H1 (cell line): ENCODE data around the gene WDR59. TPM values are rescaled to one million over a fixed set of nuclear protein-coding genes. Genes with fewer than 3 reads are reported as not detected.

Experiments
- CTCF ChIA-PET: fragments of 300-600 bp; sonication (Branson Sonifier 250); formaldehyde crosslinking; loops from one replicate; lab custom pipeline; 2021; ENCODE audit not compliant: partially characterized antibody; lab: Charles Lee
- POLR2A ChIA-PET: fragments of 300-600 bp; sonication (Branson Sonifier 250); formaldehyde crosslinking; loops from one replicate; lab custom pipeline; 2021; ENCODE audit warnings: inconsistent platforms; ENCODE audit not compliant: partially characterized antibody; lab: Charles Lee
- DNase-seq, 2 experiments: peaks; one replicate each; pipeline versions ENCODE4 v3.0.0 to v3.0.0-alpha.2; 2010 to 2022; ENCODE audit warnings: low spot score in 2 of 2, low read depth in 1 of 2, mixed read lengths in 1 of 2
- FAIRE-seq: peaks from 2 replicates; lab custom pipeline; 2011; peaks lifted over from hg19 to GRCh38; lab: Jason Lieb, UNC
- H2AFZ ChIP-seq: 2 replicates; pipeline ENCODE4 v1.8.1; 2012; ENCODE audit warnings: low read length, inconsistent platforms
- H2AK5ac ChIP-seq: 2 replicates; pipeline ENCODE4 v1.6.1; 2013; ENCODE audit warnings: low read depth, low read length
- H2BK120ac ChIP-seq: replicated peaks from 2 replicates; pipeline ENCODE3; 2013; ENCODE audit warnings: low read depth, low read length, inconsistent platforms
- H2BK12ac ChIP-seq: 2 replicates; pipeline ENCODE4 v1.6.1; 2013; ENCODE audit warnings: low read depth, low read length
- H2BK15ac ChIP-seq: 2 replicates; pipeline ENCODE4 v1.6.1; 2013; ENCODE audit warnings: low read length
- H2BK20ac ChIP-seq: 2 replicates; pipeline ENCODE4 v1.6.1; 2013; ENCODE audit warnings: low read length
- H2BK5ac ChIP-seq: 2 replicates; pipeline ENCODE4 v1.6.1; 2013; ENCODE audit warnings: low read depth, low read length
- H3K14ac ChIP-seq: 2 replicates; pipeline ENCODE4 v1.6.1; 2013; ENCODE audit warnings: inconsistent platforms; ENCODE audit not compliant: insufficient read length
- H3K18ac ChIP-seq: 2 replicates; pipeline ENCODE4 v1.6.1; 2013; ENCODE audit warnings: low read length; ENCODE audit errors: extremely low read depth
- H3K23ac ChIP-seq: 2 replicates; pipeline ENCODE4 v1.6.1; 2013; ENCODE audit warnings: inconsistent platforms; ENCODE audit not compliant: insufficient read length
- H3K23me2 ChIP-seq: 2 replicates; pipeline ENCODE4 v1.6.1; 2013; ENCODE audit warnings: low read depth, low read length
- H3K27ac ChIP-seq: 2 replicates; pipeline ENCODE4 v1.6.1; 2011; ENCODE audit warnings: low read depth, low read length, inconsistent platforms
- H3K27me3 ChIP-seq, 4 experiments: replicated peaks in 1 of 4; 1 replicate in 1 of 4; 2 replicates in 3 of 4; pipeline versions ENCODE4 v1.6.1 to v1.8.1; 2011 to 2013; ENCODE audit warnings: low read length in 3 of 4, mild to moderate bottlenecking in 3 of 4, inconsistent platforms in 2 of 4, mixed read lengths in 2 of 4, moderate library complexity in 1 of 4; ENCODE audit not compliant: control insufficient read depth in 3 of 4, insufficient read depth in 3 of 4; ENCODE audit errors: extremely low read depth in 1 of 4
- H3K36me3 ChIP-seq, 4 experiments: 2 replicates each; pipeline versions ENCODE4 v1.6.1 to v1.8.1; 2011 to 2013; ENCODE audit warnings: mild to moderate bottlenecking in 4 of 4, low read length in 3 of 4, moderate library complexity in 2 of 4, control low read depth in 1 of 4, inconsistent platforms in 1 of 4; ENCODE audit not compliant: insufficient read depth in 4 of 4, control insufficient read depth in 2 of 4
- H3K4ac ChIP-seq: replicated peaks from 2 replicates; pipeline ENCODE3; 2013; ENCODE audit warnings: low read length, low read depth, mixed read lengths, inconsistent platforms; ENCODE audit not compliant: insufficient read length
- H3K4me1 ChIP-seq, 4 experiments: replicated peaks in 1 of 4; 1 replicate in 1 of 4; 2 replicates in 3 of 4; pipeline versions ENCODE4 v1.6.1 to v1.8.1; 2011 to 2013; ENCODE audit warnings: low read length in 3 of 4, inconsistent platforms in 2 of 4, mixed read lengths in 1 of 4; ENCODE audit not compliant: insufficient read depth in 4 of 4, control insufficient read depth in 3 of 4
- H3K4me2 ChIP-seq, 2 experiments: 2 replicates each; pipeline versions ENCODE4 v1.6.1 to v1.8.1; 2011 to 2013; ENCODE audit warnings: low read depth in 2 of 2, low read length in 2 of 2, control low read depth in 1 of 2, inconsistent platforms in 1 of 2, mild to moderate bottlenecking in 1 of 2; ENCODE audit not compliant: insufficient read depth in 1 of 2
- H3K4me3 ChIP-seq, 4 experiments: fragments of 200-600, 300-600 bp in 1 of 4; sonication (generic), shearing (Covaris generic), sonication (Bioruptor Twin) in 1 of 4; 2 replicates each; pipeline versions ENCODE4 v1.5.1 to v1.8.1; 2011 to 2016; ENCODE audit warnings: low read length in 4 of 4, low read depth in 3 of 4, control low read depth in 2 of 4, inconsistent platforms in 2 of 4, mild to moderate bottlenecking in 2 of 4, mixed read lengths in 1 of 4, moderate library complexity in 1 of 4; ENCODE audit not compliant: insufficient read depth in 2 of 4; ENCODE audit errors: extremely low read depth in 1 of 4
- H3K56ac ChIP-seq: replicated peaks from 2 replicates; pipeline ENCODE3; 2013; ENCODE audit warnings: low read depth, mild to moderate bottlenecking, mixed read lengths, low read length, inconsistent platforms; ENCODE audit not compliant: insufficient read length
- H3K79me1 ChIP-seq: 2 replicates; pipeline ENCODE4 v1.6.1; 2013; ENCODE audit warnings: low read depth, low read length, control low read depth
- H3K79me2 ChIP-seq, 2 experiments: 2 replicates each; pipeline versions ENCODE4 v1.6.1 to v1.8.1; 2012 to 2013; ENCODE audit warnings: low read length in 2 of 2, mild to moderate bottlenecking in 2 of 2, inconsistent platforms in 1 of 2; ENCODE audit not compliant: insufficient read depth in 2 of 2, control insufficient read depth in 1 of 2
- H3K9ac ChIP-seq, 4 experiments: replicated peaks in 1 of 4; 1 replicate in 1 of 4; 2 replicates in 3 of 4; pipeline versions ENCODE4 v1.6.1 to v1.8.1; 2011 to 2013; ENCODE audit warnings: low read depth in 3 of 4, low read length in 3 of 4, control low read depth in 2 of 4, mild to moderate bottlenecking in 2 of 4, moderate library complexity in 2 of 4, inconsistent platforms in 1 of 4; ENCODE audit errors: extremely low read depth in 1 of 4
- H3K9me3 ChIP-seq, 2 experiments: 2 replicates each; pipeline versions ENCODE4 v1.6.1 to v1.8.1; 2012 to 2013; ENCODE audit warnings: mild to moderate bottlenecking in 2 of 2, moderate library complexity in 2 of 2, control low read depth in 1 of 2, inconsistent platforms in 1 of 2, low read depth in 1 of 2, low read length in 1 of 2, mixed read lengths in 1 of 2; ENCODE audit not compliant: insufficient read depth in 2 of 2
- H4K20me1 ChIP-seq, 2 experiments: replicated peaks in 1 of 2; 2 replicates each; pipeline versions ENCODE3 to v1.8.1; 2011 to 2013; ENCODE audit warnings: inconsistent platforms in 2 of 2, low read length in 2 of 2, mild to moderate bottlenecking in 1 of 2; ENCODE audit not compliant: insufficient read depth in 2 of 2, control insufficient read depth in 1 of 2
- H4K5ac ChIP-seq: 2 replicates; pipeline ENCODE4 v1.6.1; 2013; ENCODE audit warnings: low read length, low read depth, mixed read lengths, inconsistent platforms; ENCODE audit not compliant: insufficient read length
- H4K8ac ChIP-seq: 2 replicates; pipeline ENCODE4 v1.8.0; 2013; ENCODE audit warnings: mild to moderate bottlenecking, moderate library complexity, low read length, inconsistent platforms; ENCODE audit not compliant: insufficient read depth; ENCODE audit errors: extremely low read depth
- H4K91ac ChIP-seq: replicated peaks from 2 replicates; pipeline ENCODE3; 2013; ENCODE audit warnings: low read length, mixed read lengths, inconsistent platforms; ENCODE audit not compliant: insufficient read length
- CHD1 ChIP-seq: IDR thresholded peaks from 2 replicates; pipeline ENCODE4 v1.6.1; 2012; ENCODE audit warnings: low read depth, low read length, improper control_type of control experiment
- FOSL1 ChIP-seq: IDR thresholded peaks from 2 replicates; pipeline ENCODE4 v1.6.1; 2011; ENCODE audit warnings: mild to moderate bottlenecking, low read depth, low read length, moderate library complexity; ENCODE audit not compliant: insufficient read depth
- MAX ChIP-seq: IDR thresholded peaks from 2 replicates; pipeline ENCODE4 v1.6.1; 2012; ENCODE audit warnings: inconsistent platforms
- PHF8 ChIP-seq: fragments of 200-600 bp; sonication (generic); conservative IDR thresholded peaks from 2 replicates; pipeline ENCODE4 v1.7.1; 2012; ENCODE audit warnings: low read depth, mild to moderate bottlenecking, inconsistent platforms, low read length, moderate library complexity
- RNF2 ChIP-seq: fragments of 200-900, 300-1000 bp; sonication (generic); IDR thresholded peaks from 2 replicates; pipeline ENCODE4 v1.7.1; 2016; ENCODE audit warnings: borderline replicate concordance, low read depth, mild to moderate bottlenecking, antibody characterized with exemption, low read length; ENCODE audit not compliant: poor library complexity, severe bottlenecking; ENCODE audit errors: missing control alignments
- RXRA ChIP-seq: IDR thresholded peaks from 2 replicates; pipeline ENCODE4 v1.6.1; 2011; ENCODE audit warnings: low read depth, mild to moderate bottlenecking, low read length, moderate library complexity; ENCODE audit not compliant: insufficient read depth
- SAP30 ChIP-seq: fragments of 300-600 bp; sonication (generic); IDR thresholded peaks from 2 replicates; pipeline ENCODE4 v1.7.1; 2012; ENCODE audit warnings: low read length, moderate library complexity, mild to moderate bottlenecking, inconsistent platforms; ENCODE audit not compliant: insufficient read depth, insufficient replicate concordance
- SP2 ChIP-seq: IDR thresholded peaks from 2 replicates; pipeline ENCODE4 v1.6.1; 2012; ENCODE audit warnings: mild to moderate bottlenecking, low read length, inconsistent platforms
- SRF ChIP-seq: IDR thresholded peaks from 2 replicates; pipeline ENCODE4 v1.6.1; 2011; ENCODE audit warnings: mild to moderate bottlenecking, low read depth, low read length, moderate library complexity
- TAF7 ChIP-seq: optimal IDR thresholded peaks from 2 replicates; pipeline ENCODE3; 2011; ENCODE audit warnings: low read depth, mild to moderate bottlenecking, inconsistent platforms, low read length, moderate library complexity, borderline replicate concordance
- TCF12 ChIP-seq: IDR thresholded peaks from 2 replicates; pipeline ENCODE4 v1.6.1; 2011; ENCODE audit warnings: low read depth, mild to moderate bottlenecking, low read length
- WGBS, 2 experiments: shearing (Covaris generic) in 1 of 2; methylation state at CpG; one replicate each; pipeline versions ENCODE4 v1.1.6 to v1.1.7; 2013 to 2015; ENCODE audit warnings: low lambda C conversion rate in 2 of 2, mixed read lengths in 2 of 2, inconsistent platforms in 1 of 2, low coverage in 1 of 2, missing lambda C conversion rate in 1 of 2; ENCODE audit not compliant: insufficient replicate concordance in 2 of 2, insufficient coverage in 1 of 2, insufficient read length in 1 of 2; ENCODE audit errors: extremely low coverage in 1 of 2, missing lambda C conversion rate in 1 of 2; 5-methylcytosine and 5-hydroxymethylcytosine counted together
- polyA plus RNA-seq, 7 experiments: library from polyadenylated mRNA; depleted of rRNA in 3 of 7; stranded (reverse) in 5 of 7; unstranded in 2 of 7; fragments of >200 nt in 5 of 7; fragments of 200-250 nt in 2 of 7; gene quantifications; 1 replicate in 5 of 7; 2 replicates in 1 of 7; 4 replicates in 1 of 7; pipeline versions ENCODE4 v1.2.1 to v1.2.3, GENCODE V29; 2011 to 2013; ENCODE audit warnings: missing spikeins in 2 of 7, mixed read lengths in 2 of 7
- total RNA-seq: library from RNA; stranded (reverse); fragmentation: NEBNext Ultra II Directional; extraction: Animal tissue kit (Norgen Biotek cat#: 25700); gene quantifications from 2 replicates; pipeline ENCODE4 v1.2.1, GENCODE V29; 2021
- TF ChIP-seq, protein P1 (sequence below): IDR thresholded peaks from 2 replicates; pipeline ENCODE4 v1.6.1; 2012; ENCODE audit warnings: low read length, inconsistent platforms

The WDR59 gene
- total and polyA plus RNA-seq, 2 of the 8 experiments (the other 6 are each of a cell fraction or from before 2014, with no cell fraction given), result 84.2 to 124 TPM

- Histone ChIP-seq H3K9ac (no peak overlapping the region), H3K14ac (no peak overlapping the region), H2BK5ac (no peak overlapping the region), H4K20me1 (no peaks in the 10 kb centered on the region), H3K36me3 (no peaks in the 10 kb centered on the region), H3K27ac (no peak overlapping the region), H3K23ac (no peak overlapping the region), H3K4me1 (peaks cover 0 to 6% (median 0%) of the 10 kb centered on the region in 4 experiments; a peak in 2 of 7 replicates), H3K4ac (no peak overlapping the region), H3K56ac (no peak overlapping the region), H3K9me3 (no peaks in the 10 kb centered on the region), H2AFZ (no peak overlapping the region), H2BK20ac (no peak overlapping the region), H4K5ac (no peak overlapping the region), H3K4me3 (no peak overlapping the region), H3K23me2 (no peaks in the 10 kb centered on the region), H3K18ac (no peak overlapping the region), H2BK15ac (no peak overlapping the region), H3K27me3 (no peaks in the 10 kb centered on the region), H2AK5ac (no peak overlapping the region), H3K79me2 (no peaks in the 10 kb centered on the region), H2BK120ac (no peak overlapping the region), H4K91ac (no peak overlapping the region), H4K8ac (no peak overlapping the region), H3K79me1 (no peaks in the 10 kb centered on the region), H3K4me2 (no peak overlapping the region), H2BK12ac (no peak overlapping the region)
- CTCF ChIA-PET, result interaction anchor here (1.1 to 1.9 kb wide), 3 partner anchors 21 to 28 kb away, joined by 4 to 6 read pairs (median 4); no protein-coding TSS in a partner anchor
- DNase-seq, result no peak
- FAIRE-seq, result no peak
- POLR2A ChIA-PET, result no interaction called here
- WGBS, 2 experiments, result 72% methylated on average over 2 of the region's 2 CpGs; no CpG with 5 or more reads in 1 of the 2 experiments
- TF ChIP-seq MAX (no peak), RXRA (no peak), TAF7 (no peak), SP2 (no peak), CHD1 (no peak), PHF8 (no peak), TCF12 (no peak), SRF (no peak), FOSL1 (no peak), SAP30 (no peak), RNF2 (no peak)
- TF ChIP-seq, protein P1, sequence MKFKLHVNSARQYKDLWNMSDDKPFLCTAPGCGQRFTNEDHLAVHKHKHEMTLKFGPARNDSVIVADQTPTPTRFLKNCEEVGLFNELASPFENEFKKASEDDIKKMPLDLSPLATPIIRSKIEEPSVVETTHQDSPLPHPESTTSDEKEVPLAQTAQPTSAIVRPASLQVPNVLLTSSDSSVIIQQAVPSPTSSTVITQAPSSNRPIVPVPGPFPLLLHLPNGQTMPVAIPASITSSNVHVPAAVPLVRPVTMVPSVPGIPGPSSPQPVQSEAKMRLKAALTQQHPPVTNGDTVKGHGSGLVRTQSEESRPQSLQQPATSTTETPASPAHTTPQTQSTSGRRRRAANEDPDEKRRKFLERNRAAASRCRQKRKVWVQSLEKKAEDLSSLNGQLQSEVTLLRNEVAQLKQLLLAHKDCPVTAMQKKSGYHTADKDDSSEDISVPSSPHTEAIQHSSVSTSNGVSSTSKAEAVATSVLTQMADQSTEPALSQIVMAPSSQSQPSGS, result no peak
Observed at GRCh38 chr16:74841469-74841868, 143.5 kb downstream of the WDR59 start.
